ENCODE data around the gene UCN. TPM values are rescaled to one million over a fixed set of nuclear protein-coding genes. Genes with fewer than 3 reads are reported as not detected.

The UCN gene
- total and polyA plus RNA-seq, 2 experiments from 2014 or later = 3.2 to 14.8 TPM

GRCh38 chr2:27351802-27352598 lies 43.8 kb upstream of the UCN start:
- no peaks in the 10 kb centered on the region for H3K27me3 ChIP-seq
- H3K9me3 ChIP-seq (ENCODE audit: low read depth) = no peaks in the 10 kb centered on the region
- TF ChIP-seq CTCF (IDR thresholded peaks at IDR 0.05; ENCODE audit: low read depth, low read length) = no peak
- H3K36me3 ChIP-seq = no peaks in the 10 kb centered on the region
- no peak overlapping the region for H3K4me3 ChIP-seq
- no peak overlapping the region for H3K27ac ChIP-seq
- no peaks in the 10 kb centered on the region for H3K4me1 ChIP-seq (ENCODE audit: low read depth)
- DNase-seq (ENCODE audit: low read depth in 1 of 2, low spot score in 1 of 2) = no peak

- DNase-seq (ENCODE audit: low read depth in 1 of 2, low spot score in 1 of 2) = no peak
- Histone ChIP-seq H3K36me3 (no peaks in the 10 kb centered on the region), H3K27me3 (no peaks in the 10 kb centered on the region), H3K4me3 (no peak overlapping the region), H3K4me1 (ENCODE audit: low read depth) (no peaks in the 10 kb centered on the region), H3K27ac (no peak overlapping the region), H3K9me3 (ENCODE audit: low read depth) (no peaks in the 10 kb centered on the region)
- no peak for TF ChIP-seq CTCF (IDR thresholded peaks at IDR 0.05; ENCODE audit: low read depth, low read length)
Observed at GRCh38 chr2:27350106-27350693, 42.0 kb upstream of the UCN start.

- no peak for TF ChIP-seq CTCF (IDR thresholded peaks at IDR 0.05; ENCODE audit: low read depth, low read length)
- Histone ChIP-seq H3K27ac (no peak overlapping the region), H3K9me3 (ENCODE audit: low read depth) (no peaks in the 10 kb centered on the region), H3K4me3 (no peak overlapping the region), H3K36me3 (peaks cover 2% of the 10 kb centered on the region), H3K27me3 (no peaks in the 10 kb centered on the region), H3K4me1 (ENCODE audit: low read depth) (no peaks in the 10 kb centered on the region)
- DNase-seq (ENCODE audit: low read depth in 1 of 2, low spot score in 1 of 2) = no peak
Observed at GRCh38 chr2:27347641-27348040, 39.4 kb upstream of the UCN start.

GRCh38 chr2:27336173-27336572 lies 27.9 kb upstream of the UCN start:
- Histone ChIP-seq H3K27me3 (no peaks in the 10 kb centered on the region), H3K9me3 (ENCODE audit: low read depth) (no peaks in the 10 kb centered on the region), H3K27ac (no peak overlapping the region), H3K36me3 (peaks cover 51% of the 10 kb centered on the region), H3K4me3 (no peak overlapping the region), H3K4me1 (ENCODE audit: low read depth) (no peaks in the 10 kb centered on the region)
- no peak for DNase-seq (ENCODE audit: low read depth in 1 of 2, low spot score in 1 of 2)
- no peak for TF ChIP-seq CTCF (IDR thresholded peaks at IDR 0.05; ENCODE audit: low read depth, low read length)

- Histone ChIP-seq H3K9me3 (ENCODE audit: low read depth) (no peaks in the 10 kb centered on the region), H3K27ac (no peak overlapping the region), H3K4me1 (ENCODE audit: low read depth) (no peaks in the 10 kb centered on the region), H3K4me3 (no peak overlapping the region), H3K27me3 (no peaks in the 10 kb centered on the region), H3K36me3 (peaks cover 45% of the 10 kb centered on the region)
- DNase-seq (ENCODE audit: low read depth in 1 of 2, low spot score in 1 of 2) = no peak
- no peak for TF ChIP-seq CTCF (IDR thresholded peaks at IDR 0.05; ENCODE audit: low read depth, low read length)
Observed at GRCh38 chr2:27335311-27335710, 27.1 kb upstream of the UCN start.
